Testis (tissue), 3 donors: ENCODE data around the gene KIF17. TPM values are rescaled to one million over a fixed set of nuclear protein-coding genes. Genes with fewer than 3 reads are reported as not detected.
A peak's percentile ranks its signal among the peaks of the same experiment; 100 is the strongest.

Experiments used
- DNase-seq: peaks from one replicate; pipeline ENCODE4 v3.0.0-alpha.2; 2019
- H3K27ac ChIP-seq, 2 donors: fragments of 200-600 bp; sonication (generic); one replicate each; pipeline ENCODE4 v1.5.1; 2019
- H3K27me3 ChIP-seq: fragments of 200-600 bp; sonication (generic); one replicate; pipeline ENCODE4 v1.5.1; 2019
- H3K36me3 ChIP-seq: fragments of 200-600 bp; sonication (generic); one replicate; pipeline ENCODE4 v1.5.1; 2017; ENCODE audit warnings: low read depth; ENCODE audit errors: missing control alignments
- H3K4me1 ChIP-seq: fragments of 200-600 bp; sonication (generic); one replicate; pipeline ENCODE4 v1.5.1; 2019
- H3K4me3 ChIP-seq, 2 donors: fragments of 200-600 bp; sonication (generic); one replicate each; pipeline ENCODE4 v1.5.1; 2017 to 2019
- H3K9me3 ChIP-seq: fragments of 200-600 bp; sonication (generic); one replicate; pipeline ENCODE4 v1.5.1; 2017
- CTCF ChIP-seq, 3 experiments: fragments of 450-650 bp in 2 of 3; fragments of 200-600 bp in 1 of 3; sonication (generic) in 1 of 3; IDR thresholded peaks; one replicate each; pipeline ENCODE4 v1.5.1; 2016 to 2019; ENCODE audit warnings: antibody characterized with exemption in 3 of 3, mild to moderate bottlenecking in 2 of 3, moderate library complexity in 1 of 3
- POLR2A ChIP-seq: fragments of 450-650 bp; IDR thresholded peaks from one replicate; pipeline ENCODE4 v1.6.1; 2017; ENCODE audit warnings: antibody characterized with exemption, mild to moderate bottlenecking, moderate library complexity
- WGBS, 2 donors: methylation state at CpG; one replicate each; pipeline ENCODE4 v1.1.5; 2018; 5-methylcytosine and 5-hydroxymethylcytosine counted together
- intact Hi-C: fragments of 100-400 bp; cut with DNase I; formaldehyde crosslinking; loops from one replicate; pipeline ENCODE4 v1.15.1; 2023; ENCODE audit warnings: low total_unique reads
- polyA plus RNA-seq: library from polyadenylated mRNA; stranded (reverse); fragments of 350-450 nt; fragmentation: Illumina TruSeq; extraction: RNeasy Lipid Tissue Mini Kit (QIAGEN cat#74804); gene quantifications from one replicate; pipeline ENCODE4 v1.2.3, GENCODE V29; 2014; ENCODE audit warnings: low read depth, low replicate concordance; ENCODE audit not compliant: insufficient read depth
- total RNA-seq, 2 donors: library from RNA; depleted of rRNA; stranded (reverse); fragments of >200 nt; gene quantifications; one replicate each; pipeline ENCODE4 v1.2.3, GENCODE V29; 2016

Gene KIF17
- total and polyA plus RNA-seq, 3 donors from 2014 or later = 36.1 to 80.2 (median 54.1) TPM

- intact Hi-C loops = loop anchor here (10.0 kb wide), 1 partner anchor 503 kb away; no protein-coding TSS in a partner anchor
- no peak for TF ChIP-seq POLR2A
- no peak for TF ChIP-seq CTCF (IDR thresholded peaks at IDR 0.05)
- no peaks in the 10 kb centered on the region for H3K4me1 ChIP-seq
- H3K27ac ChIP-seq = no peak overlapping the region
- H3K4me3 ChIP-seq = no peak overlapping the region
- DNase-seq = no peak
- no peaks in the 10 kb centered on the region for H3K9me3 ChIP-seq
- WGBS, 2 donors = 97 to 100% methylated on average over 1 of the region's 1 CpG
- no peaks in the 10 kb centered on the region for H3K27me3 ChIP-seq
- H3K36me3 ChIP-seq = no peaks in the 10 kb centered on the region
Measured at GRCh38 chr1:20691872-20692271, 25.9 kb downstream of the KIF17 start.

- H3K27ac ChIP-seq = no peak overlapping the region
- intact Hi-C loops = loop anchor here (10.0 kb wide), 1 partner anchor 505 kb away; no protein-coding TSS in a partner anchor
- no peaks in the 10 kb centered on the region for H3K36me3 ChIP-seq
- no peak overlapping the region for H3K4me3 ChIP-seq
- peaks cover 12% of the 10 kb centered on the region for H3K4me1 ChIP-seq
- no peaks in the 10 kb centered on the region for H3K27me3 ChIP-seq
- no peak for DNase-seq
- no peaks in the 10 kb centered on the region for H3K9me3 ChIP-seq
- TF ChIP-seq CTCF (IDR thresholded peaks at IDR 0.05) (no peak), POLR2A (no peak)
- 88 to 92% methylated on average over 3 of the region's 3 CpGs for WGBS, 2 donors
Measured at GRCh38 chr1:20689645-20690056, 28.2 kb downstream of the KIF17 start.

- intact Hi-C loops = no loop called here
- 91 to 92% methylated on average over 12 to 26 of the region's 26 CpGs for WGBS, 2 donors
- Histone ChIP-seq H3K4me1 (peaks cover 22% of the 10 kb centered on the region), H3K27ac (no peak overlapping the region), H3K36me3 (no peaks in the 10 kb centered on the region), H3K27me3 (no peaks in the 10 kb centered on the region), H3K9me3 (no peaks in the 10 kb centered on the region), H3K4me3 (no peak overlapping the region)
- no peak for DNase-seq
- TF ChIP-seq POLR2A (no peak), CTCF (IDR thresholded peaks at IDR 0.05) (no peak)
Measured at GRCh38 chr1:20686883-20687725, 30.7 kb downstream of the KIF17 start.

GRCh38 chr1:20685741-20686140 lies 32.1 kb downstream of the KIF17 start:
- H3K27me3 ChIP-seq = no peaks in the 10 kb centered on the region
- intact Hi-C loops = no loop called here
- peaks cover 22% of the 10 kb centered on the region for H3K4me1 ChIP-seq
- no peaks in the 10 kb centered on the region for H3K9me3 ChIP-seq
- H3K4me3 ChIP-seq = no peak overlapping the region
- TF ChIP-seq POLR2A (no peak), CTCF (IDR thresholded peaks at IDR 0.05) (no peak)
- 74 to 76% methylated on average over 10 to 12 of the region's 12 CpGs for WGBS, 2 donors
- peak overlapping the region; percentile 82 to 85 for H3K27ac ChIP-seq
- DNase-seq = no peak
- no peaks in the 10 kb centered on the region for H3K36me3 ChIP-seq
